Endothelial cell of umbilical vein (primary cell): Measurements from ENCODE around the gene FOXL2NB. TPM values are rescaled to one million over a fixed set of nuclear protein-coding genes. Genes with fewer than 3 reads are reported as not detected.

Experiments used
- BruUV-seq: library from RNA; stranded (reverse); fragments of 400-500 nt; replicated peaks from 2 replicates; lab custom pipeline; 2021; lab: Mats Ljungman, UMichigan
- CTCF ChIA-PET: fragments of 300-600, 350-600 bp; sonication (Branson Sonifier 250); formaldehyde crosslinking; loops from one replicate; lab custom pipeline; 2021; ENCODE audit warnings: antibody characterized with exemption, inconsistent platforms; lab: Charles Lee
- POLR2A ChIA-PET: fragments of 300-600, 350-600 bp; sonication (Branson Sonifier 250); formaldehyde crosslinking; loops from one replicate; lab custom pipeline; 2021; ENCODE audit warnings: antibody characterized with exemption, inconsistent platforms; lab: Charles Lee
- DNase-seq: peaks from one replicate; pipeline ENCODE4 v3.0.0-alpha.2; 2011; ENCODE audit warnings: low read depth, low spot score
- FAIRE-seq: peaks from 2 replicates; lab custom pipeline; 2011; peaks lifted over from hg19 to GRCh38; lab: Jason Lieb, UNC
- H2AFZ ChIP-seq: 2 replicates; pipeline ENCODE4 v1.6.0; 2012; ENCODE audit warnings: low read depth, low read length, control low read depth, inconsistent platforms
- H3K27ac ChIP-seq: 2 replicates; pipeline ENCODE4 v1.5.1; 2011; ENCODE audit warnings: low read depth, mild to moderate bottlenecking, control low read depth, low read length, moderate library complexity; ENCODE audit not compliant: insufficient read depth
- H3K27me3 ChIP-seq, 2 experiments: 2 replicates each; pipeline versions ENCODE4 v1.6.0 to v1.6.1; 2011; ENCODE audit warnings: low read length in 2 of 2, mixed read lengths in 1 of 2; ENCODE audit not compliant: control insufficient read depth in 2 of 2, insufficient read depth in 2 of 2
- H3K36me3 ChIP-seq, 2 experiments: 2 replicates in 1 of 2; 3 replicates in 1 of 2; pipeline ENCODE4 v1.5.1; 2011; ENCODE audit warnings: low read length in 2 of 2, mild to moderate bottlenecking in 1 of 2, moderate library complexity in 1 of 2; ENCODE audit not compliant: control insufficient read depth in 2 of 2, insufficient read depth in 2 of 2; ENCODE audit errors: extremely low read depth in 1 of 2
- H3K4me1 ChIP-seq: 3 replicates; pipeline ENCODE4 v1.5.1; 2011; ENCODE audit warnings: mild to moderate bottlenecking, low read length; ENCODE audit not compliant: control insufficient read depth, insufficient read depth; ENCODE audit errors: extremely low read depth
- H3K4me2 ChIP-seq: 2 replicates; pipeline ENCODE4 v1.6.1; 2011; ENCODE audit warnings: low read length, control low read depth, mixed read lengths; ENCODE audit not compliant: insufficient read depth
- H3K4me3 ChIP-seq, 3 experiments: fragments of 200-600 bp in 1 of 3; sonication (generic), shearing (Covaris generic) in 1 of 3; replicated peaks in 1 of 3; 2 replicates each; pipeline ENCODE4 v1.5.1; 2011 to 2016; ENCODE audit warnings: control low read depth in 3 of 3, low read length in 3 of 3, mild to moderate bottlenecking in 2 of 3, inconsistent platforms in 1 of 3, low read depth in 1 of 3, moderate library complexity in 1 of 3; ENCODE audit not compliant: insufficient read depth in 1 of 3
- H3K79me2 ChIP-seq: 2 replicates; pipeline ENCODE4 v1.6.0; 2012; ENCODE audit warnings: low read length, inconsistent platforms; ENCODE audit not compliant: control insufficient read depth, insufficient read depth
- H3K9ac ChIP-seq: replicated peaks from 2 replicates; pipeline ENCODE3; 2011; ENCODE audit warnings: low read length, control low read depth; ENCODE audit not compliant: insufficient read depth; ENCODE audit errors: extremely low read depth
- H3K9me1 ChIP-seq: replicated peaks from 3 replicates; pipeline ENCODE4 v1.6.0; 2011; ENCODE audit warnings: mild to moderate bottlenecking, low read length; ENCODE audit not compliant: control insufficient read depth, insufficient read depth; ENCODE audit errors: extremely low read depth
- H3K9me3 ChIP-seq: replicated peaks from 2 replicates; pipeline ENCODE4 v1.5.1; 2012; ENCODE audit warnings: low read length, inconsistent platforms; ENCODE audit not compliant: control insufficient read depth, insufficient read depth
- H4K20me1 ChIP-seq: replicated peaks from 2 replicates; pipeline ENCODE3; 2011; ENCODE audit warnings: mild to moderate bottlenecking, low read length; ENCODE audit not compliant: control insufficient read depth, insufficient read depth; ENCODE audit errors: extremely low read depth
- GATA2 ChIP-seq: IDR thresholded peaks from 2 replicates; pipeline ENCODE4 v1.7.0; 2011; ENCODE audit warnings: low read depth, mild to moderate bottlenecking, moderate library complexity, mixed read lengths, low read length; ENCODE audit not compliant: insufficient read length, insufficient read depth
- JUN ChIP-seq: IDR thresholded peaks from 2 replicates; pipeline ENCODE4 v1.6.1; 2011; ENCODE audit warnings: borderline replicate concordance, low read depth; ENCODE audit not compliant: insufficient read length, insufficient read depth
- dilution Hi-C: fragments of 300-500 bp; cut with MboI; formaldehyde crosslinking; loops from one replicate; pipeline ENCODE4 v1.15.0; 2019; ENCODE audit warnings: low sequenced_read_pairs; ENCODE audit not compliant: extremely low pct_ligation_motif_present
- intact Hi-C: fragments of 100-400 bp; cut with micrococcal nuclease; formaldehyde crosslinking; loops from one replicate; pipeline ENCODE4 v1.10.0; 2022
- polyA plus RNA-seq, 4 experiments: library from polyadenylated mRNA; depleted of rRNA in 3 of 4; stranded (reverse) in 3 of 4; unstranded in 1 of 4; fragments of >200 nt; gene quantifications; 2 replicates each; pipeline versions ENCODE4 v1.2.1 to v1.2.3, GENCODE V29; 2011 to 2012; ENCODE audit warnings: missing spikeins in 1 of 4
- total RNA-seq: library from RNA; stranded (reverse); gene quantifications from 2 replicates; pipeline ENCODE4 v1.2.3, GENCODE V29; 2021
- TF ChIP-seq, protein P1 (sequence below), 2 donors: IDR thresholded peaks; 1 replicate in 1 of 2; 2 replicates in 1 of 2; pipeline ENCODE4 v1.5.1; 2011; ENCODE audit warnings: low read length in 2 of 2, mild to moderate bottlenecking in 2 of 2, moderate library complexity in 2 of 2, control low read depth in 1 of 2, inconsistent platforms in 1 of 2, low read depth in 1 of 2; ENCODE audit not compliant: insufficient read depth in 1 of 2; ENCODE audit errors: extremely low read depth in 1 of 2

The FOXL2NB gene
- total and polyA plus RNA-seq, 2 donors (not counting 3 experiments of a cell fraction or from before 2014, with no cell fraction given): 0.01 TPM; not detected in 1

DNA sequence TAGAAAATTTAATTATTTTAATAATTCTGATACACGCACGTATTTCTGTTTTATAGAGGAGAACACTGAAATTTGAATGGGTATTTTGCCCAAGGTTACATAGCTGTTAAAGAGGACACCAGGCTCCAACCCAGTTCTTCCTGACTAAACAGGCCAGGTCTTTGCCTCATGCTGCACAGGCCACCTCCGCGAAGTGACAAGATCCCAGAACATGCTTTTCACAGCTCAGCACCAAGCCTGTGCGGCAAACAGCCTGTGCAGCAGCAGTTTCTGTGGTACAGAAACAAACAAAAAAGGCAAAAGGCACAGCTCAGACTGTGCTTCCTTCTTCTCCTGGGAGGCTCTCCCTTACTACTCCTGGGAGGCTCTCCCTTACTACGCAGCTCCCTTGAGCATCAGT lies 6.6 kb upstream of the FOXL2NB start:
- no peak for FAIRE-seq
- POLR2A ChIA-PET: no interaction called here
- peaks cover 84 to 97% of the 10 kb centered on the region in 2 experiments for H3K27me3 ChIP-seq
- no peak for DNase-seq
- no peaks in the 10 kb centered on the region for H3K79me2 ChIP-seq
- H3K4me3 ChIP-seq: no peak overlapping the region
- TF ChIP-seq JUN (no peak), GATA2 (no peak)
- H3K9ac ChIP-seq: no peak overlapping the region
- no peak overlapping the region for H2AFZ ChIP-seq
- H3K9me1 ChIP-seq: no peaks in the 10 kb centered on the region
- H3K36me3 ChIP-seq: no peaks in the 10 kb centered on the region
- no peaks in the 10 kb centered on the region for H3K9me3 ChIP-seq
- intact Hi-C loops (loop anchor here (10.0 kb wide), 1 partner anchor 596 kb away; the partner anchor contains the start of gene MRAS), dilution Hi-C loops (no loop called here)
- H3K4me2 ChIP-seq: no peak overlapping the region
- H3K27ac ChIP-seq: no peak overlapping the region
- CTCF ChIA-PET: interaction anchor here (0.8 to 1.5 kb wide), 2 partner anchors 10 to 39 kb away, joined by 3 to 7 read pairs; no protein-coding TSS in a partner anchor
- no TSS peak for BruUV-seq
- H4K20me1 ChIP-seq: no peaks in the 10 kb centered on the region
- peaks cover 10% of the 10 kb centered on the region for H3K4me1 ChIP-seq

GRCh38 chr3:138941259-138941885 lies 5.6 kb upstream of the FOXL2NB start:
- H3K9ac ChIP-seq: no peak overlapping the region
- no peaks in the 10 kb centered on the region for H3K9me1 ChIP-seq
- H3K4me1 ChIP-seq: peaks cover 5% of the 10 kb centered on the region
- H3K27ac ChIP-seq: no peak overlapping the region
- H4K20me1 ChIP-seq: no peaks in the 10 kb centered on the region
- dilution Hi-C loops: no loop called here
- ChIA-PET POLR2A (no interaction called here), CTCF (interaction anchor here (1.0 to 1.5 kb wide), 2 partner anchors 18 to 38 kb away, joined by 3 to 7 read pairs; no protein-coding TSS in a partner anchor)
- BruUV-seq: no TSS peak
- TF ChIP-seq, protein P1, sequence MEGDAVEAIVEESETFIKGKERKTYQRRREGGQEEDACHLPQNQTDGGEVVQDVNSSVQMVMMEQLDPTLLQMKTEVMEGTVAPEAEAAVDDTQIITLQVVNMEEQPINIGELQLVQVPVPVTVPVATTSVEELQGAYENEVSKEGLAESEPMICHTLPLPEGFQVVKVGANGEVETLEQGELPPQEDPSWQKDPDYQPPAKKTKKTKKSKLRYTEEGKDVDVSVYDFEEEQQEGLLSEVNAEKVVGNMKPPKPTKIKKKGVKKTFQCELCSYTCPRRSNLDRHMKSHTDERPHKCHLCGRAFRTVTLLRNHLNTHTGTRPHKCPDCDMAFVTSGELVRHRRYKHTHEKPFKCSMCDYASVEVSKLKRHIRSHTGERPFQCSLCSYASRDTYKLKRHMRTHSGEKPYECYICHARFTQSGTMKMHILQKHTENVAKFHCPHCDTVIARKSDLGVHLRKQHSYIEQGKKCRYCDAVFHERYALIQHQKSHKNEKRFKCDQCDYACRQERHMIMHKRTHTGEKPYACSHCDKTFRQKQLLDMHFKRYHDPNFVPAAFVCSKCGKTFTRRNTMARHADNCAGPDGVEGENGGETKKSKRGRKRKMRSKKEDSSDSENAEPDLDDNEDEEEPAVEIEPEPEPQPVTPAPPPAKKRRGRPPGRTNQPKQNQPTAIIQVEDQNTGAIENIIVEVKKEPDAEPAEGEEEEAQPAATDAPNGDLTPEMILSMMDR (IDR thresholded peaks at IDR 0.05; ENCODE audit: extremely low read depth in 1 of 2, insufficient read depth in 1 of 2, low read depth in 1 of 2, low read length in 2 of 2): peak; percentile 49 to 66
- TF ChIP-seq JUN: no peak
- intact Hi-C loops: loop anchor here (1.0 to 10.0 kb wide), 3 partner anchors 38 to 597 kb away; partner anchors contain the start of gene MRAS
- H3K27me3 ChIP-seq: peaks cover 85 to 99% of the 10 kb centered on the region in 2 experiments
- H3K79me2 ChIP-seq: no peaks in the 10 kb centered on the region
- peak; percentile 26 for FAIRE-seq
- no peaks in the 10 kb centered on the region for H3K36me3 ChIP-seq
- H3K4me3 ChIP-seq: no peak overlapping the region
- H3K9me3 ChIP-seq: no peaks in the 10 kb centered on the region
- H2AFZ ChIP-seq: no peak overlapping the region
- no peak overlapping the region for H3K4me2 ChIP-seq
- no peak for DNase-seq
